Endodermal cell (in vitro differentiated cells): Measurements from ENCODE around the gene ZFP69. TPM values are rescaled to one million over a fixed set of nuclear protein-coding genes. Genes with fewer than 3 reads are reported as not detected.

Experiments
- DNase-seq: peaks from one replicate; pipeline ENCODE4 v3.0.0-alpha.2; 2017
- H3K27ac ChIP-seq: 2 replicates; pipeline ENCODE4 v1.5.1; 2013; ENCODE audit warnings: mild to moderate bottlenecking, low read depth, low read length, moderate library complexity
- H3K27me3 ChIP-seq: 2 replicates; pipeline ENCODE4 v1.6.1; 2013; ENCODE audit warnings: mild to moderate bottlenecking, low read length, moderate library complexity; ENCODE audit not compliant: insufficient read depth, control insufficient read depth, poor library complexity, severe bottlenecking
- H3K36me3 ChIP-seq: 2 replicates; pipeline ENCODE4 v1.7.0; 2013; ENCODE audit warnings: mild to moderate bottlenecking, low read length, moderate library complexity; ENCODE audit not compliant: control insufficient read depth, insufficient read depth
- H3K4me1 ChIP-seq: one replicate; pipeline ENCODE4 v1.7.0; 2013; ENCODE audit warnings: low read length; ENCODE audit not compliant: control insufficient read depth, insufficient read depth
- H3K4me3 ChIP-seq: 2 replicates; pipeline ENCODE4 v1.5.1; 2013; ENCODE audit warnings: mild to moderate bottlenecking, low read length, moderate library complexity
- H3K9ac ChIP-seq: 2 replicates; pipeline ENCODE4 v1.6.1; 2013; ENCODE audit warnings: mild to moderate bottlenecking, low read length, moderate library complexity; ENCODE audit not compliant: poor library complexity, severe bottlenecking; ENCODE audit errors: extremely low read depth
- H3K9me3 ChIP-seq: 2 replicates; pipeline ENCODE4 v1.6.1; 2013; ENCODE audit warnings: mild to moderate bottlenecking, low read length, moderate library complexity; ENCODE audit not compliant: control insufficient read depth
- H3K27ac Mint-ChIP-seq: 2 replicates; pipeline ENCODE4 v1.8.0; 2020; ENCODE audit warnings: mixed read lengths
- H3K27me3 Mint-ChIP-seq: 2 replicates; pipeline ENCODE4 v1.8.0; 2021; ENCODE audit warnings: mild to moderate bottlenecking, mixed read lengths; ENCODE audit not compliant: insufficient read depth
- H3K36me3 Mint-ChIP-seq: 2 replicates; pipeline ENCODE4 v1.8.0; 2020; ENCODE audit warnings: low read depth, mixed read lengths
- H3K4me1 Mint-ChIP-seq: 2 replicates; pipeline ENCODE4 v1.8.0; 2020; ENCODE audit warnings: mixed read lengths
- H3K4me3 Mint-ChIP-seq: 2 replicates; pipeline ENCODE4 v1.8.0; 2020; ENCODE audit warnings: mild to moderate bottlenecking, moderate library complexity, mixed read lengths
- H3K9me3 Mint-ChIP-seq: 2 replicates; pipeline ENCODE4 v1.8.0; 2020; ENCODE audit warnings: mild to moderate bottlenecking, mixed read lengths
- WGBS, 2 experiments: methylation state at CpG; one replicate each; pipeline versions ENCODE4 v1.1.5 to v1.1.7; 2013; ENCODE audit warnings: missing lambda C conversion rate in 2 of 2, mixed read lengths in 1 of 2; ENCODE audit not compliant: insufficient coverage in 1 of 2, insufficient read length in 1 of 2; 5-methylcytosine and 5-hydroxymethylcytosine counted together
- total RNA-seq, 2 donors: library from RNA; stranded (reverse); fragmentation: NEBNext Ultra II Directional in 1 of 2; extraction: Animal tissue kit (Norgen Biotek cat#: 25700) in 1 of 2; gene quantifications; 2 replicates in 1 of 2; 3 replicates in 1 of 2; pipeline ENCODE4 v1.2.1, GENCODE V29; 2021
- TF ChIP-seq, protein P1 (sequence below): fragments of 200-600 bp; sonication (generic); conservative IDR thresholded peaks from 2 replicates; pipeline ENCODE4 v1.5.0; 2021; ENCODE audit warnings: antibody characterized with exemption, mild to moderate bottlenecking

Gene ZFP69
- total RNA-seq, 2 donors from 2014 or later = 4.9 to 6.0 TPM

GRCh38 chr1:40435471-40435870 lies 41.6 kb upstream of the ZFP69 start:
- Histone ChIP-seq H3K9ac (no peak overlapping the region), H3K9me3 (no peaks in the 10 kb centered on the region), H3K4me3 (no peak overlapping the region), H3K27me3 (no peaks in the 10 kb centered on the region), H3K36me3 (no peaks in the 10 kb centered on the region), H3K4me1 (no peaks in the 10 kb centered on the region), H3K27ac (no peak overlapping the region)
- H3K27me3 Mint-ChIP-seq = peaks cover 2% of the 10 kb centered on the region
- H3K27ac Mint-ChIP-seq = no peak overlapping the region
- DNase-seq = no peak
- no peak overlapping the region for H3K4me3 Mint-ChIP-seq
- H3K4me1 Mint-ChIP-seq = no peaks in the 10 kb centered on the region
- no peaks in the 10 kb centered on the region for H3K36me3 Mint-ChIP-seq
- 81 to 91% methylated on average over 5 of the region's 5 CpGs for WGBS, 2 experiments
- H3K9me3 Mint-ChIP-seq = no peaks in the 10 kb centered on the region
- TF ChIP-seq, protein P1, sequence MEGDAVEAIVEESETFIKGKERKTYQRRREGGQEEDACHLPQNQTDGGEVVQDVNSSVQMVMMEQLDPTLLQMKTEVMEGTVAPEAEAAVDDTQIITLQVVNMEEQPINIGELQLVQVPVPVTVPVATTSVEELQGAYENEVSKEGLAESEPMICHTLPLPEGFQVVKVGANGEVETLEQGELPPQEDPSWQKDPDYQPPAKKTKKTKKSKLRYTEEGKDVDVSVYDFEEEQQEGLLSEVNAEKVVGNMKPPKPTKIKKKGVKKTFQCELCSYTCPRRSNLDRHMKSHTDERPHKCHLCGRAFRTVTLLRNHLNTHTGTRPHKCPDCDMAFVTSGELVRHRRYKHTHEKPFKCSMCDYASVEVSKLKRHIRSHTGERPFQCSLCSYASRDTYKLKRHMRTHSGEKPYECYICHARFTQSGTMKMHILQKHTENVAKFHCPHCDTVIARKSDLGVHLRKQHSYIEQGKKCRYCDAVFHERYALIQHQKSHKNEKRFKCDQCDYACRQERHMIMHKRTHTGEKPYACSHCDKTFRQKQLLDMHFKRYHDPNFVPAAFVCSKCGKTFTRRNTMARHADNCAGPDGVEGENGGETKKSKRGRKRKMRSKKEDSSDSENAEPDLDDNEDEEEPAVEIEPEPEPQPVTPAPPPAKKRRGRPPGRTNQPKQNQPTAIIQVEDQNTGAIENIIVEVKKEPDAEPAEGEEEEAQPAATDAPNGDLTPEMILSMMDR = no peak

DNA sequence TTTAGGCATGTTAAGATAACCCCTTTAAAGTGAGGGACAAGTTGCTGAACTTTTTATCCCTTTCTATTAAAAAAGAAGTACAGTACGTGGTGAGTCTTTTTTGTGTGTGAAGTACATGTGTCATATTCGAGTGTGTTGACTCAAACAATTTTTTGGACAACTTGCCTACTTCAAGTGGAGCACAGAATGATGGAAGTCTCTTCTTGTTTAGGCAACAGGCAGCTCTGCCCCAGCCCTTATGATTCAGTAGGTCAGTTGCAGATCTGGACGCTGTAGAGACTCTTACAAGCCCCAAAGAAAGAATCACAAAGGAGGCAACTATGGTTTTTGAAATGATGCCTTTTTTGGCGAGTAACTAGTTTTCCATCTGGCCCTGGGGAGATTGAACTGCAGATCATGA lies 41.2 kb upstream of the ZFP69 start:
- Histone ChIP-seq H3K36me3 (no peaks in the 10 kb centered on the region), H3K9ac (no peak overlapping the region), H3K4me3 (no peak overlapping the region), H3K9me3 (no peaks in the 10 kb centered on the region), H3K4me1 (no peaks in the 10 kb centered on the region), H3K27me3 (no peaks in the 10 kb centered on the region), H3K27ac (no peak overlapping the region)
- Mint-ChIP-seq H3K36me3 (no peaks in the 10 kb centered on the region), H3K27ac (no peak overlapping the region), H3K9me3 (no peaks in the 10 kb centered on the region), H3K4me1 (no peaks in the 10 kb centered on the region), H3K27me3 (peaks cover 2% of the 10 kb centered on the region), H3K4me3 (no peak overlapping the region)
- TF ChIP-seq, protein P1 = no peak
- WGBS, 2 experiments = 88 to 94% methylated on average over 3 to 4 of the region's 4 CpGs
- no peak for DNase-seq

- no peak overlapping the region for H3K27ac Mint-ChIP-seq
- H3K27me3 Mint-ChIP-seq = no peaks in the 10 kb centered on the region
- WGBS, 2 experiments = 83 to 91% methylated on average over 2 to 3 of the region's 3 CpGs
- H3K9me3 Mint-ChIP-seq = no peaks in the 10 kb centered on the region
- no peak overlapping the region for H3K4me3 Mint-ChIP-seq
- no peak overlapping the region for H3K9ac ChIP-seq
- TF ChIP-seq, protein P1 = peak; percentile 85
- no peaks in the 10 kb centered on the region for H3K36me3 ChIP-seq
- H3K36me3 Mint-ChIP-seq = no peaks in the 10 kb centered on the region
- DNase-seq = peak; percentile 56
- no peak overlapping the region for H3K4me3 ChIP-seq
- no peaks in the 10 kb centered on the region for H3K4me1 ChIP-seq
- H3K27me3 ChIP-seq = no peaks in the 10 kb centered on the region
- H3K9me3 ChIP-seq = no peaks in the 10 kb centered on the region
- no peak overlapping the region for H3K27ac ChIP-seq
- H3K4me1 Mint-ChIP-seq = no peaks in the 10 kb centered on the region
Observed at GRCh38 chr1:40438391-40439015, 38.6 kb upstream of the ZFP69 start.
